Dendritic cell treated with granulocyte-macrophage colony-stimulating factor and Interleukin-4, amounts not matched to agents 40 ng/mL and 50 ng/mL, for 4 days (primary cell): ENCODE measurements around the gene GDPGP1.

ENCODE experiments used
- H3K27ac Mint-ChIP-seq: one replicate; pipeline ENCODE4 v1.8.0; 2022; ENCODE audit warnings: mild to moderate bottlenecking, mixed read lengths
- H3K27me3 Mint-ChIP-seq: one replicate; pipeline ENCODE4 v1.8.0; 2022; ENCODE audit warnings: mild to moderate bottlenecking, mixed read lengths
- H3K36me3 Mint-ChIP-seq: one replicate; pipeline ENCODE4 v1.8.0; 2022; ENCODE audit warnings: low read depth, mixed read lengths
- H3K4me1 Mint-ChIP-seq: one replicate; pipeline ENCODE4 v1.8.0; 2022; ENCODE audit warnings: low read depth, mixed read lengths
- H3K4me3 Mint-ChIP-seq: one replicate; pipeline ENCODE4 v1.8.0; 2022; ENCODE audit warnings: mild to moderate bottlenecking, moderate library complexity, mixed read lengths
- H3K9me3 Mint-ChIP-seq: one replicate; pipeline ENCODE4 v1.8.0; 2022; ENCODE audit warnings: mixed read lengths
- intact Hi-C: fragments of 100-400 bp; cut with micrococcal nuclease; formaldehyde crosslinking; loops from one replicate; pipeline ENCODE4 v1.15.0; 2022

GDPGP1 gene

DNA sequence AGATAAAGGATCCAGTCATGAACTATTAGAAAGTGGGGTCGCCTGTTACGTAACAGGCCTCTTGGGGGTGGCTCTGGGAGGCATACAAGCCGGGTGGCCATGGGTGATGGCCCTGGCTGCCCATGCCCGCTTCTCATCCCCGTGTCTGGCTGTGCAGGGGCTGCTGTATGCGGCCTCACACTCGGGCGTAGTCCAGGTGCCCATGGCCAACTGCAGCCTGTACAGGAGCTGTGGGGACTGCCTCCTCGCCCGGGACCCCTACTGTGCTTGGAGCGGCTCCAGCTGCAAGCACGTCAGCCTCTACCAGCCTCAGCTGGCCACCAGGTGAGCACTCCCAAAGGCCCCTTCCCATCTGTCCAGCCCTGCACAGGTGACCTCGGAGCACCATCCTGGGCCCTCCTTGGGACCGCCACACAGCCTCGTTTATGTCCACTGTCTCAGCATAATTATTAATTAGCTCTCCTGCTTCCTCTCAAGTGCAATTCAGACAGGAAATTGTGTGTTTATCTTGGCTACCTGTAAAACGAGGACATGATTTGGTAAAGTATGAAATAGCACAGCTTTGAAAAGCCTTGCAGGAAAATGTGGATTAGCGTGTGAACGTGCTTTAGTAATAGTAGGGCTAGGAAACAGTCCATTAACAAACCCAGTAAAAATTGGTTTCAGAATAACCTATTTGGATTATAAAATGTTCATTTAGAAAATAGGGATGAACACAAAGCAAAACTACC lies 8.3 kb upstream of the GDPGP1 start:
- intact Hi-C loops: loop anchor here (10.0 kb wide), 1 partner anchor 141 kb away; no protein-coding TSS in a partner anchor
- Mint-ChIP-seq H3K27ac (no peak overlapping the region), H3K36me3 (peaks cover 97% of the 10 kb centered on the region), H3K4me3 (no peak overlapping the region), H3K27me3 (no peaks in the 10 kb centered on the region), H3K4me1 (peaks cover 16% of the 10 kb centered on the region), H3K9me3 (no peaks in the 10 kb centered on the region)

DNA sequence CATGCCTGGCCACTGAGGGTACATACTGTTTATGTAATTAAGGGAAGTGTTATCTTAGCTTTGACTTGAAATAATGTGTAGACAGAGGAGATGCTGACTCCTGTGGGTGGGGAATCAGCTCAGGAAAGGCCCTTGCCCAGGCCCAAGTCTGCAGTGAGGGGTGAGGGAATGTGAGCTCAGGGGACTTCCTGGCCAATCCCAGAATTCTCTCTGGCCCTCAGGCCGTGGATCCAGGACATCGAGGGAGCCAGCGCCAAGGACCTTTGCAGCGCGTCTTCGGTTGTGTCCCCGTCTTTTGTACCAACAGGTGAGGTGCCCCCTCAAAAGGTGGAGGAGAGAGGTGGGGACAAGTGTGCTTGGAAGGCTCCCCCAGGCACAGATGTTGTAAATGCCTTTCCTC lies 6.7 kb upstream of the GDPGP1 start:
- H3K4me1 Mint-ChIP-seq: peaks cover 33% of the 10 kb centered on the region
- H3K27ac Mint-ChIP-seq: no peak overlapping the region
- no peak overlapping the region for H3K4me3 Mint-ChIP-seq
- no peaks in the 10 kb centered on the region for H3K27me3 Mint-ChIP-seq
- intact Hi-C loops: loop anchor here (10.0 kb wide), 1 partner anchor 143 kb away; no protein-coding TSS in a partner anchor
- peaks cover 93% of the 10 kb centered on the region for H3K36me3 Mint-ChIP-seq
- H3K9me3 Mint-ChIP-seq: no peaks in the 10 kb centered on the region

DNA sequence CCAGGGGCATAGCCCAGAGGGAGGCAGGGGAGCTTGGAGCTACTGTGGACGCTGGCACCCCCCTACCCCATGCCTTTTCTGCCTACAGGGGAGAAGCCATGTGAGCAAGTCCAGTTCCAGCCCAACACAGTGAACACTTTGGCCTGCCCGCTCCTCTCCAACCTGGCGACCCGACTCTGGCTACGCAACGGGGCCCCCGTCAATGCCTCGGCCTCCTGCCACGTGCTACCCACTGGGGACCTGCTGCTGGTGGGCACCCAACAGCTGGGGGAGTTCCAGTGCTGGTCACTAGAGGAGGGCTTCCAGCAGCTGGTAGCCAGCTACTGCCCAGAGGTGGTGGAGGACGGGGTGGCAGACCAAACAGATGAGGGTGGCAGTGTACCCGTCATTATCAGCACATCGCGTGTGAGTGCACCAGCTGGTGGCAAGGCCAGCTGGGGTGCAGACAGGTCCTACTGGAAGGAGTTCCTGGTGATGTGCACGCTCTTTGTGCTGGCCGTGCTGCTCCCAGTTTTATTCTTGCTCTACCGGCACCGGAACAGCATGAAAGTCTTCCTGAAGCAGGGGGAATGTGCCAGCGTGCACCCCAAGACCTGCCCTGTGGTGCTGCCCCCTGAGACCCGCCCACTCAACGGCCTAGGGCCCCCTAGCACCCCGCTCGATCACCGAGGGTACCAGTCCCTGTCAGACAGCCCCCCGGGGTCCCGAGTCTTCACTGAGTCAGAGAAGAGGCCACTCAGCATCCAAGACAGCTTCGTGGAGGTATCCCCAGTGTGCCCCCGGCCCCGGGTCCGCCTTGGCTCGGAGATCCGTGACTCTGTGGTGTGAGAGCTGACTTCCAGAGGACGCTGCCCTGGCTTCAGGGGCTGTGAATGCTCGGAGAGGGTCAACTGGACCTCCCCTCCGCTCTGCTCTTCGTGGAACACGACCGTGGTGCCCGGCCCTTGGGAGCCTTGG lies 5.9 kb upstream of the GDPGP1 start:
- Mint-ChIP-seq H3K36me3 (peaks cover 90% of the 10 kb centered on the region), H3K27me3 (no peaks in the 10 kb centered on the region), H3K4me3 (no peak overlapping the region), H3K27ac (no peak overlapping the region), H3K4me1 (peaks cover 41% of the 10 kb centered on the region), H3K9me3 (no peaks in the 10 kb centered on the region)
- intact Hi-C loops: loop anchor here (10.0 kb wide), 1 partner anchor 143 kb away; no protein-coding TSS in a partner anchor

DNA sequence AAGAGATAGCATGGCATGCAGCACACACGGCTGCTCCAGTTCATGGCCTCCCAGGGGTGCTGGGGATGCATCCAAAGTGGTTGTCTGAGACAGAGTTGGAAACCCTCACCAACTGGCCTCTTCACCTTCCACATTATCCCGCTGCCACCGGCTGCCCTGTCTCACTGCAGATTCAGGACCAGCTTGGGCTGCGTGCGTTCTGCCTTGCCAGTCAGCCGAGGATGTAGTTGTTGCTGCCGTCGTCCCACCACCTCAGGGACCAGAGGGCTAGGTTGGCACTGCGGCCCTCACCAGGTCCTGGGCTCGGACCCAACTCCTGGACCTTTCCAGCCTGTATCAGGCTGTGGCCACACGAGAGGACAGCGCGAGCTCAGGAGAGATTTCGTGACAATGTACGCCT lies 5.0 kb upstream of the GDPGP1 start:
- peak overlapping the region; percentile 14 for H3K27ac Mint-ChIP-seq
- intact Hi-C loops: loop anchor here (10.0 kb wide), 1 partner anchor 144 kb away; no protein-coding TSS in a partner anchor
- peaks cover 42% of the 10 kb centered on the region for H3K4me1 Mint-ChIP-seq
- H3K27me3 Mint-ChIP-seq: no peaks in the 10 kb centered on the region
- no peaks in the 10 kb centered on the region for H3K9me3 Mint-ChIP-seq
- H3K36me3 Mint-ChIP-seq: peaks cover 83% of the 10 kb centered on the region
- no peak overlapping the region for H3K4me3 Mint-ChIP-seq

DNA sequence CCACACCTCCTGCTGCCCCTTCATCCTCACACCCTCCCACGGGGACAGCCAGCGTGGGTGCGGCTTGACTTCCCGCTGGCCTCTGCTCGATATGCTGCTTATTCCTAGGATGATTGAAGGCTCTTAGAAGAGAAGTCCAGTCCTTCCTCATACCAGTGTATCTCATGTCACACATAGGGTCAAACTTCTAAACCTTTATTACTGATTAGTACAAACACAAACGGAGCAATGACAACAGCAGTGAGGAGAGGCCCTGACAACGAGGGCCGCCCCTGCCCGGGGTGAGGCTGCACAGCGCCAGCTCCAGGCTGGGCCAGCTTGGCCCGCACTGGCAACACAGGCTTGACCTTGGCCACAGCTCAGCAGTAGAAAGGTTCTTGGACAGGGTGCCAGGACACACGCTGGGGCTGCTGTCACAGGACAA lies 3.9 kb upstream of the GDPGP1 start:
- Mint-ChIP-seq H3K4me1 (peaks cover 51% of the 10 kb centered on the region), H3K27me3 (no peaks in the 10 kb centered on the region), H3K36me3 (peaks cover 72% of the 10 kb centered on the region), H3K9me3 (no peaks in the 10 kb centered on the region), H3K27ac (peak overlapping the region; percentile 83), H3K4me3 (no peak overlapping the region)
- intact Hi-C loops: no loop called here

DNA sequence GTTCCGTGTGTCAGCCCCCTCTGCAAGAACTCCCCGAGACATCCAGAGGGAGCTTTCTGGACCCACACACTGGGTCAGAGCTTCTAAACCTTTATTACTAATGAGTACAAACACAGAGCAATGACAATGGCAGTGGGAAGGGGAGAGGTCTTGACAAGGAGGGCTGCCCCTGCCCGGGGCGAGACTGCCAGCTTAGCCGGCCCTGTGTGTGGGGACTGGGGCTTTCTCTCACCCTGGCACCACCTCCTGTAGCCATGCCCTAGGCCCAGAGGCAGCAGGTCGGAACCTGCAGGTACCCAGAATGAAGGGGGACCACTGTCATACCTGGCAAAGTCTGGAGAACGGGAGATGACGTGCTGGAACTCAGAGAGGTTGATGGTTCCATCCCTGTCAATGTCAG lies 3.4 kb upstream of the GDPGP1 start:
- peak overlapping the region; percentile 51 for H3K4me3 Mint-ChIP-seq
- intact Hi-C loops: no loop called here
- H3K27ac Mint-ChIP-seq: peak overlapping the region; percentile 83
- H3K36me3 Mint-ChIP-seq: peaks cover 66% of the 10 kb centered on the region
- no peaks in the 10 kb centered on the region for H3K9me3 Mint-ChIP-seq
- H3K27me3 Mint-ChIP-seq: no peaks in the 10 kb centered on the region
- H3K4me1 Mint-ChIP-seq: peaks cover 53% of the 10 kb centered on the region

DNA sequence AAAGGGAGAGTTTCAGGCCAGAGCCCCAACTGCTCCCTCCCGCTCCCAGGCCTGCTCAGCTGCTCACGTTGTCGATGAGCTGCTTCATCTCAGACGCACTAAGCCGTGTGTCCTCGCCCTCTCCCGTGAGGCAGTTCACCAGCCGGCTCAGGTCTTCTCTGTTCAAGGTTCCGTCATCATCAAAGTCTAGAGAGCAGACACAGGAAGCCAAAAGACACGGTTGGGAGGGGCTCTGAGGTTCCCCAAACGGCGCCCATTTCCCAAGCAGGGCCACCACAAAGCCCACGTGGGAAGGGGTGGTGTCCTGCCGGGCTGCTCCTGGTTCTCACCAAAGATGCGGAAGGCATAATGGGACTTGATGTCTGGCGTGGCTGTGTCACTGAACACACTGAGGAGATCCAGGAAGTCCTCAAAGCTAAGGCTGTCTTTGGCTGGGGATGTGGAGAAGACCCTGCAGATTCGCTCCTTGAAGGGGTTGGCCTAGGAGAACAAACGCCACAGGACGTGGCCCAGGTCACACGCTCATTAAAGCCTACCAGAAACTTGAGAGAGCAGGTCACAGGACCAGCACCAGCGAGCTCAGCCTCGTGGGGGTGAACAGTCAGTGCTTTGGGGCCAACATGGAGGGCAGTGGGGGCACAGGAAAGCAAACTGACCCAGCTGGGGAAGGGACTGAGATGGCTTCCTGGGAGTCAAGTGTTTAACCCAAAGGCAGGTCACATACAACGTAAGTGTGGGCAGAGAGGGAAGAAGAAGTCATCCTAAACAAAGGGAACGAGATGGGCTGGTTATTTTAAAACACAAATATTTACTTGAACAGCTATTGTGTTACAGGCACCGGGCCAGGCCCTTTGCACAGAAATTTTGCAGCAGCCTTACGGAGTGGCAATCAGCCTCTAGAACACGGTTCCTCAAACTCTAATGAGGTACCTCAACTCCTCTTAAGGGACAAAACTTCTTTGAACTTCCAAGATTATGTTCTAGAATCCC lies 2.7 kb upstream of the GDPGP1 start:
- Mint-ChIP-seq H3K36me3 (peaks cover 63% of the 10 kb centered on the region), H3K4me1 (peaks cover 53% of the 10 kb centered on the region), H3K4me3 (peak overlapping the region; percentile 51), H3K27me3 (no peaks in the 10 kb centered on the region), H3K9me3 (no peaks in the 10 kb centered on the region), H3K27ac (peak overlapping the region; percentile 83)
- intact Hi-C loops: no loop called here

DNA sequence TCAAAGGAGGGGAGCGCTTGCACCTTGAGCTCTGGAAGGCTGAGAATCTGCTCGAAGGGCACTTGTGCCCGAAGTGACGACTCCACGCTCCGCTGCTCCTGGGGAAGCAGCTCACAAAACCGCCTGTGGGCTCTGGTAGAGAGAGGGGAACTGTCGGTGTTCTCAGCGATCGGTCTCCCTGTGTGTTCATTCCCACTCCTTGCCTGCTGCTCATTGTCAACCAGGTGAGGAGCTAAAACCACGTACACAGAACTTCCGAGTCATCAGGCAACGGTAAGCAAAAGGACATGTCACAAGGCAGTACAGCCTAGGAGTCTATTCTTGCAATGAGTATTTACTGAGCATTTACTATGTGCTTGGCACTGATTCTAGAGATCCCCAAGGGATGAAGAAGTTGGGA lies 1.8 kb upstream of the GDPGP1 start:
- intact Hi-C loops: no loop called here

DNA sequence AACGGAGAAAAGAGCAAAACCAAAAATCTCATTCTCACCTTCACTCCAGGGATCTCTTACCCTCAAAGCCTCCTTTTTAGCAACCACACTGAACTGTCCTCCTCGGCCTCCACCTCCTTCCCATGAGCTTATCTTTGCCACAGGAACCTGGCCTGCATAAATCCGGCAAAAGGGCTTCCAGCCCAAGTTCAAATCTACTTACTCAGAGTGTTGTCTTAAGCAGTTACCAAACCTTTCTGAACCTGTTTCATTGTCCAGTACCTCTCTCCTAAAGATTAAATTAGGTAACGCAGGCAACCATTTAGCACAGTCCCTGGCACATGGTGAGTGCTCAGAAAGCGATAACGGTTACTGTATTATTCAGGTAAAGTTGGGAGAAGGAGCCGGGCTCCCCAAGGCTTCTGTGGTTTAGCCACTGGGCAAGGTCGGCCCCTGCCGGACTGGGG lies 1.0 kb upstream of the GDPGP1 start:
- intact Hi-C loops: no loop called here
- Mint-ChIP-seq H3K36me3 (peaks cover 65% of the 10 kb centered on the region), H3K9me3 (no peaks in the 10 kb centered on the region), H3K4me1 (peaks cover 53% of the 10 kb centered on the region), H3K27ac (peak overlapping the region; percentile 83), H3K27me3 (no peaks in the 10 kb centered on the region), H3K4me3 (peak overlapping the region; percentile 79)

More for the DNA sequence above, 1.8 kb upstream of the GDPGP1 start:
- H3K36me3 Mint-ChIP-seq: peaks cover 65% of the 10 kb centered on the region
- no peaks in the 10 kb centered on the region for H3K9me3 Mint-ChIP-seq
- H3K4me1 Mint-ChIP-seq: peaks cover 53% of the 10 kb centered on the region
- peak overlapping the region; percentile 79 for H3K4me3 Mint-ChIP-seq
- H3K27me3 Mint-ChIP-seq: no peaks in the 10 kb centered on the region
- peak overlapping the region; percentile 83 for H3K27ac Mint-ChIP-seq

DNA sequence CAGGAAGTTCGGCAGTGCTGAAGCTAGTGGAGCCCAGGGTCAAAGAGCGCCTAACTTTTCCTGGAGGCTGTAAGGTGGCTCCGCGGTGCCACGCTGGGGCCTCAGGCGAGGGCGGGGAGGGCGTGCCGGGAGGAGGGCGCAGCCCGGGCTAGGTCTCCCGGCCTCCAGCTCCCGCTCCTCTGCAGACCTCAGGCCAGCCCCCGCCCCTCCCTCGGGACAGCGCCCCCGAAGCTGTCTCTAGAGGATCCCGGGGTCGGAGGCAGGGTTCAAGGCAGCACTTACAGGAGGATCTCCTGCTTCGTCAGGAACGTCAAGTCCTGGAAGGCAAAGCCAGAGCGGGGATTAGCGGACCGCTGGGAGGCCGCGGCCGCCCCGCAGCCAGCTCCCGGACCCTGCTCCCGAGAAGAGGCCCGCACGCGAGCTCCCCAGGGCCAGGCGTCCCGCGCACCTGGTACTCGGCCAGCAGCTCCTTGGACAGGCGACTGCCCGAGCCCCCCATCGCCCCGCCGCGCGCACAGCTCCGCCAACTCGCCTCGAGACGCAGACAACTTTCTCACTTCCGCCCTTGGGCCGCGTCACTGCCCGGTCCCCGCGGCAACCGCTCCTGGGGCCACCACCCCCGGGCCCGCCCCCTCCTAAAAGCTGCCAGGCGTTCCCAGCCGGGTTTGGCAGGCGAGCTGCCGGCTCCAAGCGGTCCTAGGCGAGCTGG lies 468 bp upstream of the GDPGP1 start, which contains the start of gene CIB1:
Gene CIB1 (minus strand): TSS at position 555 of the 709 bp plus-strand sequence. CDS start 56 bp downstream, at position 499.
- Mint-ChIP-seq H3K9me3 (no peaks in the 10 kb centered on the region), H3K4me1 (peaks cover 53% of the 10 kb centered on the region), H3K27ac (peak within 1 kb of the TSS; percentile 83), H3K27me3 (no peaks in the 10 kb centered on the region), H3K36me3 (peaks cover 65% of the 10 kb centered on the region), H3K4me3 (peak within 1 kb of the TSS; percentile 79)
- intact Hi-C loops: loop anchor here (1.0 to 2.0 kb wide), 2 partner anchors 16 to 31 kb away; partner anchors contain the start of genes NGRN and TTLL13

DNA sequence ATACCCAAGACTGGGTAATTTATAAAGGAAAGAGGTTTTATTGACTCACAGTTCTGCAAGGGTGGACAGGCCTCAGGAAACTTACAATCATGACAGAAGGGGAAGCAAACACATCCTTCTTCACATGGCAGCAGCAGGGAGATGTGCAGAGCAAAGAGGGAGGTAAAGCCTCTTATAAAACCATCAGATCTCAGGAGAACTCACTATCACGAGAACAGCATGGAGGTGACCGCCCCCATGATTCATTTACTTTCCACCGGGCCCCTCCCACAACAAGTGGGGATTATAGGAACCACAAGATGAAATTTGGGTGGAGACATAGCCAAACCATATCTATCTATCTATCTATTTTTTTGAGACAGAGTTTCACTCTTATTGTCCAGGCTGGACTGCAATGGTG lies 5.4 kb downstream of the GDPGP1 start:
- intact Hi-C loops: no loop called here
- H3K36me3 Mint-ChIP-seq: peaks cover 53% of the 10 kb centered on the region
- no peak overlapping the region for H3K27ac Mint-ChIP-seq
- no peak overlapping the region for H3K4me3 Mint-ChIP-seq
- peaks cover 14% of the 10 kb centered on the region for H3K4me1 Mint-ChIP-seq
- no peaks in the 10 kb centered on the region for H3K9me3 Mint-ChIP-seq
- no peaks in the 10 kb centered on the region for H3K27me3 Mint-ChIP-seq

DNA sequence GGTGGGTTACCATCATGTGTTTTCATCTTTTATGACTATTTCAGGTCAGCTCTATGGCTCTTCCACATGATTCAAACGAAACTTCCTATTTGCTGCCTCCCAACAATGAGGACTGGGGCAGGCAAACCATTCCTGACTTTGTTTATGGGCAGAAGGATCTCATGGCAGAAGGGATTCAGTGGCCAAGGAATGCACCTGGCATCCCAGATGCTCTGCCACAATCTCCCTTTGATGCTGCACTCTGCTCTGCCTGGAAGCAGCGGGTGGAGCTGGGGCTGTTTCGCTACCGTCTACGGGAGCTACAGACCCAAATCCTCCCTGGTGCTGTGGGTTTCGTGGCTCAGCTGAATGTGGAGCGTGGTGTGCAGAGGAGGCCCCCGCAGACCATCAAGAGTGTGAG lies 6.8 kb downstream of the GDPGP1 start:
- H3K36me3 Mint-ChIP-seq: peaks cover 53% of the 10 kb centered on the region
- peaks cover 6% of the 10 kb centered on the region for H3K4me1 Mint-ChIP-seq
- H3K4me3 Mint-ChIP-seq: no peak overlapping the region
- no peak overlapping the region for H3K27ac Mint-ChIP-seq
- no peaks in the 10 kb centered on the region for H3K9me3 Mint-ChIP-seq
- intact Hi-C loops: no loop called here
- no peaks in the 10 kb centered on the region for H3K27me3 Mint-ChIP-seq
